GM08714 (cell line): ENCODE results near the gene DDRGK1.

ENCODE experiments used
- H3K4me3 ChIP-seq: fragments of 200-500 bp; sonication (Bioruptor generic); 2 replicates; pipeline ENCODE4 v1.5.1; 2014; ENCODE audit warnings: mild to moderate bottlenecking, low read length, inconsistent platforms
- ZNF274 ChIP-seq: IDR thresholded peaks from 2 replicates; pipeline ENCODE4 v1.6.1; 2012; ENCODE audit warnings: mild to moderate bottlenecking, low read depth, low read length

DDRGK1 gene

GRCh38 chr20:3172126-3172932, 32.2 kb downstream of the DDRGK1 start:
- H3K4me3 ChIP-seq: no peak overlapping the region
- TF ChIP-seq ZNF274: no peak

GRCh38 chr20:3171391-3172125, 32.9 kb downstream of the DDRGK1 start:
- no peak overlapping the region for H3K4me3 ChIP-seq
- no peak for TF ChIP-seq ZNF274

GRCh38 chr20:3168829-3169590, 35.5 kb downstream of the DDRGK1 start:
- no peak overlapping the region for H3K4me3 ChIP-seq
- TF ChIP-seq ZNF274: no peak

GRCh38 chr20:3168079-3168828, 36.2 kb downstream of the DDRGK1 start:
- H3K4me3 ChIP-seq: no peak overlapping the region

GRCh38 chr20:3167738-3168078, 36.8 kb downstream of the DDRGK1 start:
- no peak for TF ChIP-seq ZNF274
- no peak overlapping the region for H3K4me3 ChIP-seq

More at GRCh38 chr20:3168079-3168828, 36.2 kb downstream of the DDRGK1 start:
- no peak for TF ChIP-seq ZNF274

GRCh38 chr20:3166913-3167342, 37.6 kb downstream of the DDRGK1 start:
- no peak overlapping the region for H3K4me3 ChIP-seq
- TF ChIP-seq ZNF274: no peak

- TF ChIP-seq ZNF274: no peak
- H3K4me3 ChIP-seq: no peak overlapping the region
These were observed 38.1 kb downstream of the DDRGK1 start for GRCh38 chr20:3166338-3166912.

GRCh38 chr20:3165473-3166337, 38.8 kb downstream of the DDRGK1 start:
- no peak overlapping the region for H3K4me3 ChIP-seq

GRCh38 chr20:3164763-3165410, 39.6 kb downstream of the DDRGK1 start:
- no peak overlapping the region for H3K4me3 ChIP-seq
- TF ChIP-seq ZNF274: no peak

More at GRCh38 chr20:3165473-3166337, 38.8 kb downstream of the DDRGK1 start:
- no peak for TF ChIP-seq ZNF274

GRCh38 chr20:3164043-3164762, 40.3 kb downstream of the DDRGK1 start:
- H3K4me3 ChIP-seq: no peak overlapping the region
- TF ChIP-seq ZNF274: no peak
